ENCODE data around the gene REEP1.
A peak's percentile ranks its signal among the peaks of the same experiment; 100 is the strongest.

Gene REEP1

GRCh38 chr2:86291328-86291662, 46.1 kb downstream of the REEP1 start:
- FAIRE-seq: no peak
- no peak for DNase-seq (ENCODE audit: insufficient read length, low spot score)
- no peak for TF ChIP-seq POLR2A (IDR thresholded peaks at IDR 0.05; ENCODE audit: low read depth, low read length)

- no peak for DNase-seq (ENCODE audit: insufficient read length, low spot score)
These were observed 46.7 kb downstream of the REEP1 start for GRCh38 chr2:86290596-86291327.

GRCh38 chr2:86286516-86286915, 50.9 kb downstream of the REEP1 start:
- DNase-seq (ENCODE audit: insufficient read length, low spot score) (no peak), FAIRE-seq (no peak)
- TF ChIP-seq POLR2A (IDR thresholded peaks at IDR 0.05; ENCODE audit: low read depth, low read length): no peak

More at GRCh38 chr2:86290596-86291327, 46.7 kb downstream of the REEP1 start:
- no peak for TF ChIP-seq POLR2A (IDR thresholded peaks at IDR 0.05; ENCODE audit: low read depth, low read length)
- FAIRE-seq: no peak

GRCh38 chr2:86285981-86286380, 51.4 kb downstream of the REEP1 start:
- TF ChIP-seq POLR2A (IDR thresholded peaks at IDR 0.05; ENCODE audit: low read depth, low read length): no peak
- DNase-seq (ENCODE audit: insufficient read length, low spot score) (no peak), FAIRE-seq (no peak)

GRCh38 chr2:86285571-86285970, 51.9 kb downstream of the REEP1 start:
- no peak for TF ChIP-seq POLR2A (IDR thresholded peaks at IDR 0.05; ENCODE audit: low read depth, low read length)

GRCh38 chr2:86284987-86285386, 52.4 kb downstream of the REEP1 start:
- TF ChIP-seq POLR2A (IDR thresholded peaks at IDR 0.05; ENCODE audit: low read depth, low read length): no peak
- no peak for FAIRE-seq

More at GRCh38 chr2:86285571-86285970, 51.9 kb downstream of the REEP1 start:
- FAIRE-seq (no peak), DNase-seq (ENCODE audit: insufficient read length, low spot score) (no peak)

GRCh38 chr2:86284401-86284841, 53.0 kb downstream of the REEP1 start:
- DNase-seq (ENCODE audit: insufficient read length, low spot score) (no peak), FAIRE-seq (no peak)
- TF ChIP-seq POLR2A (IDR thresholded peaks at IDR 0.05; ENCODE audit: low read depth, low read length): no peak

More at GRCh38 chr2:86284987-86285386, 52.4 kb downstream of the REEP1 start:
- DNase-seq (ENCODE audit: insufficient read length, low spot score): no peak

GRCh38 chr2:86283411-86284030, 53.9 kb downstream of the REEP1 start:
- no peak for TF ChIP-seq POLR2A (IDR thresholded peaks at IDR 0.05; ENCODE audit: low read depth, low read length)
- no peak for DNase-seq (ENCODE audit: insufficient read length, low spot score)
- FAIRE-seq: no peak

- FAIRE-seq: no peak
- no peak for DNase-seq (ENCODE audit: insufficient read length, low spot score)
- TF ChIP-seq POLR2A (IDR thresholded peaks at IDR 0.05; ENCODE audit: low read depth, low read length): no peak
These were observed 56.2 kb downstream of the REEP1 start for GRCh38 chr2:86281066-86281700.

GRCh38 chr2:86280191-86280667, 57.2 kb downstream of the REEP1 start:
- FAIRE-seq: no peak
- no peak for DNase-seq (ENCODE audit: insufficient read length, low spot score)
- TF ChIP-seq POLR2A (IDR thresholded peaks at IDR 0.05; ENCODE audit: low read depth, low read length): no peak

GRCh38 chr2:86275962-86276361, 61.5 kb downstream of the REEP1 start:
- DNase-seq (ENCODE audit: insufficient read length, low spot score) (no peak), FAIRE-seq (no peak)
- no peak for TF ChIP-seq POLR2A (IDR thresholded peaks at IDR 0.05; ENCODE audit: low read depth, low read length)

- TF ChIP-seq POLR2A (IDR thresholded peaks at IDR 0.05; ENCODE audit: low read depth, low read length): no peak
- FAIRE-seq (no peak), DNase-seq (ENCODE audit: insufficient read length, low spot score) (no peak)
These were observed 62.0 kb downstream of the REEP1 start for GRCh38 chr2:86275384-86275799.

GRCh38 chr2:86274918-86275275, 62.5 kb downstream of the REEP1 start:
- DNase-seq (ENCODE audit: insufficient read length, low spot score) (no peak), FAIRE-seq (no peak)
- TF ChIP-seq POLR2A (IDR thresholded peaks at IDR 0.05; ENCODE audit: low read depth, low read length): no peak

GRCh38 chr2:86274265-86274917, 63.0 kb downstream of the REEP1 start:
- FAIRE-seq: peak; percentile 85

More at GRCh38 chr2:86274265-86274917, 63.0 kb downstream of the REEP1 start:
- no peak for TF ChIP-seq POLR2A (IDR thresholded peaks at IDR 0.05; ENCODE audit: low read depth, low read length)
- peak; percentile 72 for DNase-seq (ENCODE audit: insufficient read length, low spot score)

Data from H54 (cell line).